ENCODE measurements around the gene CCDC57.

The CCDC57 gene

GRCh38 chr17:82086941-82087906, 125.4 kb downstream of the CCDC57 start:
- in situ Hi-C loops (cut with HindIII; ENCODE audit: low sequenced_read_pairs), result no loop called here

GRCh38 chr17:82085931-82086764, 126.5 kb downstream of the CCDC57 start:
- in situ Hi-C loops (cut with HindIII; ENCODE audit: low sequenced_read_pairs), result no loop called here

GRCh38 chr17:82085031-82085861, 127.4 kb downstream of the CCDC57 start:
- in situ Hi-C loops (cut with HindIII; ENCODE audit: low sequenced_read_pairs), result no loop called here

- in situ Hi-C loops (cut with HindIII; ENCODE audit: low sequenced_read_pairs), result no loop called here
Measured at GRCh38 chr17:82084373-82085030, 128.1 kb downstream of the CCDC57 start.

- in situ Hi-C loops (cut with HindIII; ENCODE audit: low sequenced_read_pairs), result no loop called here
Measured at GRCh38 chr17:82083533-82084359, 128.9 kb downstream of the CCDC57 start.

- in situ Hi-C loops (cut with HindIII; ENCODE audit: low sequenced_read_pairs), result no loop called here
Measured at GRCh38 chr17:82083009-82083408, 129.6 kb downstream of the CCDC57 start.

- in situ Hi-C loops (cut with HindIII; ENCODE audit: low sequenced_read_pairs), result no loop called here
Measured at GRCh38 chr17:82082456-82082855, 130.2 kb downstream of the CCDC57 start.

GRCh38 chr17:82081966-82082365, 130.7 kb downstream of the CCDC57 start:
- in situ Hi-C loops (cut with HindIII; ENCODE audit: low sequenced_read_pairs), result no loop called here

GRCh38 chr17:82081546-82081945, 131.1 kb downstream of the CCDC57 start:
- in situ Hi-C loops (cut with HindIII; ENCODE audit: low sequenced_read_pairs), result no loop called here

- in situ Hi-C loops (cut with HindIII; ENCODE audit: low sequenced_read_pairs), result no loop called here
Measured at GRCh38 chr17:82080789-82081464, 131.7 kb downstream of the CCDC57 start.

- in situ Hi-C loops (cut with HindIII; ENCODE audit: low sequenced_read_pairs), result no loop called here
Measured at GRCh38 chr17:82080048-82080788, 132.4 kb downstream of the CCDC57 start.

- in situ Hi-C loops (cut with HindIII; ENCODE audit: low sequenced_read_pairs), result no loop called here
Measured at GRCh38 chr17:82079001-82079677, 133.5 kb downstream of the CCDC57 start.

- in situ Hi-C loops (cut with HindIII; ENCODE audit: low sequenced_read_pairs), result no loop called here
Measured at GRCh38 chr17:82078433-82078832, 134.2 kb downstream of the CCDC57 start.

GRCh38 chr17:82077617-82078358, 134.9 kb downstream of the CCDC57 start:
- in situ Hi-C loops (cut with HindIII; ENCODE audit: low sequenced_read_pairs), result no loop called here

GRCh38 chr17:82076785-82077591, 135.7 kb downstream of the CCDC57 start:
- in situ Hi-C loops (cut with HindIII; ENCODE audit: low sequenced_read_pairs), result no loop called here
